Right renal cortex interstitium (tissue), 3 donors: ENCODE data around the gene NMRK2. TPM values are rescaled to one million over a fixed set of nuclear protein-coding genes. Genes with fewer than 3 reads are reported as not detected.
"Not testable (repeated sequence)": the region's sequence is repeated elsewhere in the genome, so short reads cannot be mapped to it uniquely, and the experiment has no call there.

Experiments
- DNase-seq, 3 donors: peaks; one replicate each; pipeline ENCODE4 v3.0.0-alpha.2; 2013; ENCODE audit warnings: low read depth in 3 of 3, low spot score in 2 of 3
- polyA plus RNA-seq, 3 donors: library from polyadenylated mRNA; unstranded; fragments of 120-200 nt; gene quantifications; one replicate each; pipeline ENCODE4 v1.2.1, GENCODE V29; 2013; ENCODE audit not compliant: insufficient read length in 3 of 3

Gene NMRK2
- polyA plus RNA-seq: under 1 TPM; 0.14 to 0.50 (median 0.27) TPM

- DNase-seq: no peak
Measured at GRCh38 chr19:3932931-3933810, at the start of gene NMRK2. TSS of gene NMRK2 (plus strand) at chr19:3933069. CDS start at chr19:3933672, 603 bp downstream.

GRCh38 chr19:3890591-3890990 lies 42.3 kb upstream of the NMRK2 start:
- DNase-seq: no peak

- DNase-seq: no peak
Measured at GRCh38 chr19:3893509-3894179, 39.2 kb upstream of the NMRK2 start.

- DNase-seq: not testable (repeated sequence)
Measured at GRCh38 chr19:3894959-3895358, 37.9 kb upstream of the NMRK2 start.

GRCh38 chr19:3895788-3896187 lies 37.1 kb upstream of the NMRK2 start:
- no peak for DNase-seq

- DNase-seq: no peak
Measured at GRCh38 chr19:3897936-3898335, 34.9 kb upstream of the NMRK2 start.

GRCh38 chr19:3898426-3898825 lies 34.4 kb upstream of the NMRK2 start:
- DNase-seq: no peak

GRCh38 chr19:3899531-3900294 lies 33.2 kb upstream of the NMRK2 start:
- no peak for DNase-seq

GRCh38 chr19:3902317-3902973 lies 30.4 kb upstream of the NMRK2 start:
- no peak for DNase-seq

GRCh38 chr19:3904233-3904632 lies 28.6 kb upstream of the NMRK2 start:
- no peak for DNase-seq

GRCh38 chr19:3907626-3908265 lies 25.1 kb upstream of the NMRK2 start:
- DNase-seq: no peak

- no peak for DNase-seq
Measured at GRCh38 chr19:3908266-3909054, 24.4 kb upstream of the NMRK2 start.

- no peak for DNase-seq
Measured at GRCh38 chr19:3910105-3910504, 22.8 kb upstream of the NMRK2 start.

- no peak for DNase-seq
Measured at GRCh38 chr19:3914199-3914598, 18.7 kb upstream of the NMRK2 start.

GRCh38 chr19:3916033-3916432 lies 16.8 kb upstream of the NMRK2 start:
- no peak for DNase-seq

GRCh38 chr19:3919793-3920192 lies 13.1 kb upstream of the NMRK2 start:
- no peak for DNase-seq

GRCh38 chr19:3923096-3923758 lies 9.6 kb upstream of the NMRK2 start:
- no peak for DNase-seq

GRCh38 chr19:3923912-3924311 lies 9.0 kb upstream of the NMRK2 start:
- DNase-seq: no peak

- no peak for DNase-seq
Measured at GRCh38 chr19:3931041-3931440, 1.8 kb upstream of the NMRK2 start.
